ENCODE results near the gene NABP1. TPM values are rescaled to one million over a fixed set of nuclear protein-coding genes. Genes with fewer than 3 reads are reported as not detected.

The NABP1 gene
- total and polyA plus RNA-seq, 4 donors, result 3.6 to 35.5 (median 18.4) TPM

DNA sequence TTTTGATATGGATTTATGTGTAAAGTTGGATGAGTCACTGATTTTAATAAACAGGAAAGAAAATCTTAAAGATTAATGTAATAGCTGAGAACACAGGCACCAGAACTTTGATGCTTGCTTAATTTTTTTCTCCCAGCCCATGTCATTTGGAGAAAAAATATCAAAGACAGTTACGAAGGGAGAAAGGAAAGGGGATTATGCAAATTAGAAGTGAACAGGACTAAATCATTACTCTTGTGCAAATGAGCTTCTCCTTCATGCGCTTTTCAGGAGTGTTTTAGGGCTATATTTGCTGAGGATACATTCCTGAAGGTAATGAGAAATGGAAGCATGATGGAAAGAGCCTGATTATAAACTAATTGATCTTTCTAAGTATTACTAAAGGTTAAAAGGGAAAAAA, 28.9 kb downstream of the NABP1 start:
- WGBS, result 83% methylated on average over 2 of the region's 2 CpGs
- no peak for DNase-seq (ENCODE audit: low spot score)

DNA sequence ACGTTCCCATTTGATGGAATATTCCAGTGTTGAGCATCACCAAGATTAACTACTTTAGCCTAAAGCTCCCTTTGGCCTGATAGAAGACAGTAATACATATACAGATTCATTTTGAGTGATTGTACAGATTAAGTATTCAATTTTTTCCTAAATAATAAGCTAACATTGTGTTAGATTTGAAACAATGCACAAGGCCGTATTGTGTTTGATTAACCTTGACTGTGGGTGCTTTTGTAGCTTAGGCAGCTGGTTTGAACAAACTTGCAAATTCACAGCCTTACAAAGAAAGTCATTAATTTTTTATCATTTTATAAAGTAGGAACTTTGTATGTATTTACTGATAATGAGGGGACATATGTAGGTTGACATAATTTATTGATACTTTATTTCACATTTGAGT, 29.6 kb downstream of the NABP1 start:
- TF ChIP-seq, protein P1, sequence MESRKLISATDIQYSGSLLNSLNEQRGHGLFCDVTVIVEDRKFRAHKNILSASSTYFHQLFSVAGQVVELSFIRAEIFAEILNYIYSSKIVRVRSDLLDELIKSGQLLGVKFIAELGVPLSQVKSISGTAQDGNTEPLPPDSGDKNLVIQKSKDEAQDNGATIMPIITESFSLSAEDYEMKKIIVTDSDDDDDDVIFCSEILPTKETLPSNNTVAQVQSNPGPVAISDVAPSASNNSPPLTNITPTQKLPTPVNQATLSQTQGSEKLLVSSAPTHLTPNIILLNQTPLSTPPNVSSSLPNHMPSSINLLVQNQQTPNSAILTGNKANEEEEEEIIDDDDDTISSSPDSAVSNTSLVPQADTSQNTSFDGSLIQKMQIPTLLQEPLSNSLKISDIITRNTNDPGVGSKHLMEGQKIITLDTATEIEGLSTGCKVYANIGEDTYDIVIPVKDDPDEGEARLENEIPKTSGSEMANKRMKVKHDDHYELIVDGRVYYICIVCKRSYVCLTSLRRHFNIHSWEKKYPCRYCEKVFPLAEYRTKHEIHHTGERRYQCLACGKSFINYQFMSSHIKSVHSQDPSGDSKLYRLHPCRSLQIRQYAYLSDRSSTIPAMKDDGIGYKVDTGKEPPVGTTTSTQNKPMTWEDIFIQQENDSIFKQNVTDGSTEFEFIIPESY (IDR thresholded peaks at IDR 0.05), result no peak
- TF ChIP-seq, protein P2, sequence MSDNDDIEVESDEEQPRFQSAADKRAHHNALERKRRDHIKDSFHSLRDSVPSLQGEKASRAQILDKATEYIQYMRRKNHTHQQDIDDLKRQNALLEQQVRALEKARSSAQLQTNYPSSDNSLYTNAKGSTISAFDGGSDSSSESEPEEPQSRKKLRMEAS (IDR thresholded peaks at IDR 0.05), result no peak
- no peak for TF ChIP-seq FOXA2 (IDR thresholded peaks at IDR 0.05)
- no peak for TF ChIP-seq RXRA (IDR thresholded peaks at IDR 0.05)
- Histone ChIP-seq H3K27ac (ENCODE audit: low read depth in 1 of 2, low read length in 2 of 2) (no peak overlapping the region), H3K9me3 (ENCODE audit: control insufficient read depth in 4 of 4, low read length in 3 of 4) (no peaks in the 10 kb centered on the region), H3K36me3 (ENCODE audit: control insufficient read depth in 4 of 4, insufficient read depth in 3 of 4, low read depth in 1 of 4, low read length in 3 of 4) (no peaks in the 10 kb centered on the region), H3K4me1 (ENCODE audit: control insufficient read depth in 4 of 4, insufficient read depth in 4 of 4, low read length in 3 of 4) (no peaks in the 10 kb centered on the region), H3K4me3 (ENCODE audit: low read depth in 1 of 3, low read length in 3 of 3) (no peak overlapping the region), H3K9ac (ENCODE audit: low read depth in 1 of 2, low read length in 2 of 2) (no peak overlapping the region), H3K27me3 (ENCODE audit: control insufficient read depth in 4 of 4, insufficient read depth in 4 of 4, low read length in 3 of 4) (no peaks in the 10 kb centered on the region)
- WGBS, result 83% methylated on average over 2 of the region's 2 CpGs
- no peak for DNase-seq (ENCODE audit: low spot score)

More for the DNA sequence above, 28.9 kb downstream of the NABP1 start:
- H3K27ac ChIP-seq (ENCODE audit: low read depth in 1 of 2, low read length in 2 of 2), result no peak overlapping the region
- no peaks in the 10 kb centered on the region for H3K27me3 ChIP-seq (ENCODE audit: control insufficient read depth in 4 of 4, insufficient read depth in 4 of 4, low read length in 3 of 4)
- TF ChIP-seq HNF4G (IDR thresholded peaks at IDR 0.05) (no peak), HNF4A (conservative IDR thresholded peaks at IDR 0.05) (no peak), RAD21 (IDR thresholded peaks at IDR 0.05) (no peak), TAF1 (conservative IDR thresholded peaks at IDR 0.05) (no peak), JUND (IDR thresholded peaks at IDR 0.05) (no peak), SP1 (IDR thresholded peaks at IDR 0.05) (no peak), YY1 (IDR thresholded peaks at IDR 0.05) (no peak), RXRA (IDR thresholded peaks at IDR 0.05) (no peak), FOXA2 (IDR thresholded peaks at IDR 0.05) (no peak)
- TF ChIP-seq, protein P3, sequence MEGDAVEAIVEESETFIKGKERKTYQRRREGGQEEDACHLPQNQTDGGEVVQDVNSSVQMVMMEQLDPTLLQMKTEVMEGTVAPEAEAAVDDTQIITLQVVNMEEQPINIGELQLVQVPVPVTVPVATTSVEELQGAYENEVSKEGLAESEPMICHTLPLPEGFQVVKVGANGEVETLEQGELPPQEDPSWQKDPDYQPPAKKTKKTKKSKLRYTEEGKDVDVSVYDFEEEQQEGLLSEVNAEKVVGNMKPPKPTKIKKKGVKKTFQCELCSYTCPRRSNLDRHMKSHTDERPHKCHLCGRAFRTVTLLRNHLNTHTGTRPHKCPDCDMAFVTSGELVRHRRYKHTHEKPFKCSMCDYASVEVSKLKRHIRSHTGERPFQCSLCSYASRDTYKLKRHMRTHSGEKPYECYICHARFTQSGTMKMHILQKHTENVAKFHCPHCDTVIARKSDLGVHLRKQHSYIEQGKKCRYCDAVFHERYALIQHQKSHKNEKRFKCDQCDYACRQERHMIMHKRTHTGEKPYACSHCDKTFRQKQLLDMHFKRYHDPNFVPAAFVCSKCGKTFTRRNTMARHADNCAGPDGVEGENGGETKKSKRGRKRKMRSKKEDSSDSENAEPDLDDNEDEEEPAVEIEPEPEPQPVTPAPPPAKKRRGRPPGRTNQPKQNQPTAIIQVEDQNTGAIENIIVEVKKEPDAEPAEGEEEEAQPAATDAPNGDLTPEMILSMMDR (IDR thresholded peaks at IDR 0.05; ENCODE audit: low read depth, low read length, missing input control), result no peak
- TF ChIP-seq, protein P4, sequence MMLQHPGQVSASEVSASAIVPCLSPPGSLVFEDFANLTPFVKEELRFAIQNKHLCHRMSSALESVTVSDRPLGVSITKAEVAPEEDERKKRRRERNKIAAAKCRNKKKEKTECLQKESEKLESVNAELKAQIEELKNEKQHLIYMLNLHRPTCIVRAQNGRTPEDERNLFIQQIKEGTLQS (IDR thresholded peaks at IDR 0.05), result no peak
- TF ChIP-seq, protein P2 (IDR thresholded peaks at IDR 0.05), result no peak
- no peak overlapping the region for H3K9ac ChIP-seq (ENCODE audit: low read depth in 1 of 2, low read length in 2 of 2)
- no peak overlapping the region for H3K4me3 ChIP-seq (ENCODE audit: low read depth in 1 of 3, low read length in 3 of 3)
- H3K4me1 ChIP-seq (ENCODE audit: control insufficient read depth in 4 of 4, insufficient read depth in 4 of 4, low read length in 3 of 4), result no peaks in the 10 kb centered on the region
- no peaks in the 10 kb centered on the region for H3K36me3 ChIP-seq (ENCODE audit: control insufficient read depth in 4 of 4, insufficient read depth in 3 of 4, low read depth in 1 of 4, low read length in 3 of 4)
- no peaks in the 10 kb centered on the region for H3K9me3 ChIP-seq (ENCODE audit: control insufficient read depth in 4 of 4, low read length in 3 of 4)

DNA sequence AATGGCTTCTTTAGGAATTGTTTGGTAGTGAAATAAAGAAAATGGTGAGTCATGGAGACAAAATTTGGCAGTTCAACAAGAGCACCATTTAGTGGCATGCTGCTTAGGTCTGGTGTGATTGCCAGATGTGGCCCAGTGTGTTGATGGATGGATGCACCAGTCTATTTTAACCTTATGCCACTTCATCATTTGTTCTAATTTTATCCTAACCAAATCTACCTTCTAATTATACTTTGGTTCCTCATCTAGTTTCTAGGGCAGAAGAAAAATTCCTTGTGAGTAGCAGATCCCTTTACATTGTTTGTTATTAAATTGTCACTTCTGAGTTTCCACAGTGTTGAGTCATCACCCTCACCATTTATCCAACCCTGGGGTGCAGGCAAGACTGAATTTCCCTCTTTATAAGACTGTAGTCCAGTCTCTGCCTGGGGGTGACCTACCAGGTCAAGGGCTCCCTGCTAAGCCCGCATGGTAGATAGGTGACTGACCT, 32.5 kb downstream of the NABP1 start:
- Histone ChIP-seq H3K36me3 (ENCODE audit: control insufficient read depth in 4 of 4, insufficient read depth in 3 of 4, low read depth in 1 of 4, low read length in 3 of 4) (no peaks in the 10 kb centered on the region), H3K9ac (ENCODE audit: low read depth in 1 of 2, low read length in 2 of 2) (no peak overlapping the region), H3K4me1 (ENCODE audit: control insufficient read depth in 4 of 4, insufficient read depth in 4 of 4, low read length in 3 of 4) (no peaks in the 10 kb centered on the region), H3K27ac (ENCODE audit: low read depth in 1 of 2, low read length in 2 of 2) (no peak overlapping the region), H3K4me3 (ENCODE audit: low read depth in 1 of 3, low read length in 3 of 3) (no peak overlapping the region), H3K9me3 (ENCODE audit: control insufficient read depth in 4 of 4, low read length in 3 of 4) (no peaks in the 10 kb centered on the region), H3K27me3 (ENCODE audit: control insufficient read depth in 4 of 4, insufficient read depth in 4 of 4, low read length in 3 of 4) (no peaks in the 10 kb centered on the region)
- 81% methylated on average over 1 of the region's 1 CpG for WGBS
- no peak for DNase-seq (ENCODE audit: low spot score)
- TF ChIP-seq, protein P4 (IDR thresholded peaks at IDR 0.05), result no peak
- TF ChIP-seq, protein P1 (IDR thresholded peaks at IDR 0.05), result no peak
- TF ChIP-seq, protein P5, sequence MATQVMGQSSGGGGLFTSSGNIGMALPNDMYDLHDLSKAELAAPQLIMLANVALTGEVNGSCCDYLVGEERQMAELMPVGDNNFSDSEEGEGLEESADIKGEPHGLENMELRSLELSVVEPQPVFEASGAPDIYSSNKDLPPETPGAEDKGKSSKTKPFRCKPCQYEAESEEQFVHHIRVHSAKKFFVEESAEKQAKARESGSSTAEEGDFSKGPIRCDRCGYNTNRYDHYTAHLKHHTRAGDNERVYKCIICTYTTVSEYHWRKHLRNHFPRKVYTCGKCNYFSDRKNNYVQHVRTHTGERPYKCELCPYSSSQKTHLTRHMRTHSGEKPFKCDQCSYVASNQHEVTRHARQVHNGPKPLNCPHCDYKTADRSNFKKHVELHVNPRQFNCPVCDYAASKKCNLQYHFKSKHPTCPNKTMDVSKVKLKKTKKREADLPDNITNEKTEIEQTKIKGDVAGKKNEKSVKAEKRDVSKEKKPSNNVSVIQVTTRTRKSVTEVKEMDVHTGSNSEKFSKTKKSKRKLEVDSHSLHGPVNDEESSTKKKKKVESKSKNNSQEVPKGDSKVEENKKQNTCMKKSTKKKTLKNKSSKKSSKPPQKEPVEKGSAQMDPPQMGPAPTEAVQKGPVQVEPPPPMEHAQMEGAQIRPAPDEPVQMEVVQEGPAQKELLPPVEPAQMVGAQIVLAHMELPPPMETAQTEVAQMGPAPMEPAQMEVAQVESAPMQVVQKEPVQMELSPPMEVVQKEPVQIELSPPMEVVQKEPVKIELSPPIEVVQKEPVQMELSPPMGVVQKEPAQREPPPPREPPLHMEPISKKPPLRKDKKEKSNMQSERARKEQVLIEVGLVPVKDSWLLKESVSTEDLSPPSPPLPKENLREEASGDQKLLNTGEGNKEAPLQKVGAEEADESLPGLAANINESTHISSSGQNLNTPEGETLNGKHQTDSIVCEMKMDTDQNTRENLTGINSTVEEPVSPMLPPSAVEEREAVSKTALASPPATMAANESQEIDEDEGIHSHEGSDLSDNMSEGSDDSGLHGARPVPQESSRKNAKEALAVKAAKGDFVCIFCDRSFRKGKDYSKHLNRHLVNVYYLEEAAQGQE (IDR thresholded peaks at IDR 0.05), result no peak
- TF ChIP-seq HNF4G (IDR thresholded peaks at IDR 0.05), result no peak
- TF ChIP-seq HNF4A (conservative IDR thresholded peaks at IDR 0.05), result no peak
- TF ChIP-seq YY1 (IDR thresholded peaks at IDR 0.05), result no peak
- no peak for TF ChIP-seq TAF1 (conservative IDR thresholded peaks at IDR 0.05)
- no peak for TF ChIP-seq FOXA2 (IDR thresholded peaks at IDR 0.05)
- TF ChIP-seq EGR1 (IDR thresholded peaks at IDR 0.05; ENCODE audit: low read depth in 2 of 2), result no peak
- TF ChIP-seq, protein P2 (IDR thresholded peaks at IDR 0.05), result no peak
- no peak for TF ChIP-seq SP1 (IDR thresholded peaks at IDR 0.05)
- TF ChIP-seq NR2F2 (IDR thresholded peaks at IDR 0.05), result no peak
